ENCODE data around the gene RPL4.
"Not testable (repeated sequence)": the region's sequence is repeated elsewhere in the genome, so short reads cannot be mapped to it uniquely, and the experiment has no call there.

DNA sequence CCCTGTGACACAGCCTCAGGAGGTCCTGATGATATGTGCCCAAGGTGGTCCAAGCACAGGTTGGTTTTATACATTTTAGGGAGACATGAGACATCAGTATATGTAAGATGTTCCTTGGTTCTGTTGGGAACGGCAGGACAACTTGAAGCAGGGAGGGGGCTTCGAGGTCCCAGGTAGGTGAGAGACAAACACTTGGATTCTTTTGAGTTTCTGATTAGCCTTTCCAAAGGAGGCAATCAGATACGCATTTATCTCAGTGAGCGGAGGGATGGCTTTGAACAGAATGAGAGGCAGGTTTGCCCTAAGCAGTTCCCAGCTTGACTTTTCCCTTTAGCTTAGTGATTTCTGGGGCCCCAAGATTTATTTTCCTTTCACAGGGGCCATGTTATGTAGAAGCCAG is 33.8 kb downstream of the RPL4 start:
- TF ChIP-seq EZH2 (IDR thresholded peaks at IDR 0.05); POLR2AphosphoS5 (IDR thresholded peaks at IDR 0.05; ENCODE audit: borderline replicate concordance, low read depth, low read length): not testable (repeated sequence)
